Activated naive CD4-positive, alpha-beta T cell treated with anti-CD3 and anti-CD28 coated beads, Interleukin-2, amount 50 U/mL, for 16 hours (primary cell): ENCODE results near the gene NOSIP.

Experiments
- DNase-seq: peaks from one replicate; pipeline ENCODE4 v3.0.0-alpha.2; 2020

The NOSIP gene

DNA sequence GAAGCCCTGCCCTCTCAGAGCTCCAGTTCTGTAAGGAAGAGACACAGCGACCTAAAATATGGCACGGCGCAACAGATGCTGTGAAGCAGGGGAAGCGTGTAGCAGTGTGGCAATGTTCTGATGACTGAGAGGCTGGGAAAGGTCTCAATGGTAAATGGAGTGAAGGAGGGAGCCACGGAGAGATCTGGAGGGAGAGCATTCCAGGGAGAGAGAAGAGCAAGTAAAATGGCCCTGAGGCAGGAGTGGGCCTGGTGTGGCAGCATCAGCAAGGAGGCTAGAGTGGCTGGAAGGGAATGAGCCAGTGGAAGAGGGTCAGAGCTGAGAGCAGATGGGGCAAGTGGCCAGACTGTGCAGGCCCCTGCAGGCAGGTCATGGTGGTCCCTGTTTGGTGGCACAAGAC is 36.2 kb downstream of the NOSIP start:
- no peak for DNase-seq

DNA sequence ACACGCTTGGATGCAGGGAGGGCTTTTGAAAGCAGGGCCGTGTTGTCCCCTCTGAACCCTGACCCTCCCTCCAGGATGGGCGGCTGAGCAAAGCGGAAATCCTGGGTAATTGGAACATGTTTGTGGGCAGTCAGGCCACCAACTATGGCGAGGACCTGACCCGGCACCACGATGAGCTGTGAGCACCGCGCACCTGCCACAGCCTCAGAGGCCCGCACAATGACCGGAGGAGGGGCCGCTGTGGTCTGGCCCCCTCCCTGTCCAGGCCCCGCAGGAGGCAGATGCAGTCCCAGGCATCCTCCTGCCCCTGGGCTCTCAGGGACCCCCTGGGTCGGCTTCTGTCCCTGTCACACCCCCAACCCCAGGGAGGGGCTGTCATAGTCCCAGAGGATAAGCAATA is 37.3 kb downstream of the NOSIP start:
- no peak for DNase-seq

DNA sequence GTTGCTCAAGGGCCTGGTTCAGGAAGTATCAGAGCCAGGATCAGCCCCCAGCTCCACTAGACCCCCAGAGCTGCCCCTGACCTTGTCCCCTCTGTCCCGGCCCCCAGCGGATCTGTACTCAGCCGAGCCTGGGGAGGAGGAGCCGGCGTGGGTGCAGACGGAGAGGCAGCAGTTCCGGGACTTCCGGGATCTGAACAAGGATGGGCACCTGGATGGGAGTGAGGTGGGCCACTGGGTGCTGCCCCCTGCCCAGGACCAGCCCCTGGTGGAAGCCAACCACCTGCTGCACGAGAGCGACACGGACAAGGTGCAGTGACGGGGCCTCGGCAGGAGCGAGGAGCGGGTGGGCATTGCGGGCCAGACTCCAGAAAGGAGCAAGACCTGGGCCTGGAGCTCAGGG is 37.9 kb downstream of the NOSIP start:
- DNase-seq = no peak

DNA sequence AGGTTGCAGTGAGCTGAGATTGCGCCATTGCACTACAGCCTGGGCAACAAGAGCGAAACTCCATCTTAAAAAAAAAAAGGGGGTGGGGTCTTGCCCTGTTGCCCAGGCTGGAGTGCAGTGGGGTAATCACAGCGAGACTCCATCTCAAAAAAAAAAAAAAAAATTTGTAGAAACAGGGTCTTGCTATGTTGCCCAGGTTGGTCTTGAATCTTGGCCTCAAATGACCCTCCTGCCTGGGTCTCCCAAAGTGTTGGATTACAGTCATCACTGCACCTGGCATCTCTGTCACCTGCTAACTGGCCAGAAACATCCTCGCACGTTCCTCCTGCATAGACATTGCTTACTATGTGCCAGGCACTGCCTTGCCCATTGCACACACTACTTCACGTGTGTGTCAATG is 38.4 kb downstream of the NOSIP start:
- no peak for DNase-seq

DNA sequence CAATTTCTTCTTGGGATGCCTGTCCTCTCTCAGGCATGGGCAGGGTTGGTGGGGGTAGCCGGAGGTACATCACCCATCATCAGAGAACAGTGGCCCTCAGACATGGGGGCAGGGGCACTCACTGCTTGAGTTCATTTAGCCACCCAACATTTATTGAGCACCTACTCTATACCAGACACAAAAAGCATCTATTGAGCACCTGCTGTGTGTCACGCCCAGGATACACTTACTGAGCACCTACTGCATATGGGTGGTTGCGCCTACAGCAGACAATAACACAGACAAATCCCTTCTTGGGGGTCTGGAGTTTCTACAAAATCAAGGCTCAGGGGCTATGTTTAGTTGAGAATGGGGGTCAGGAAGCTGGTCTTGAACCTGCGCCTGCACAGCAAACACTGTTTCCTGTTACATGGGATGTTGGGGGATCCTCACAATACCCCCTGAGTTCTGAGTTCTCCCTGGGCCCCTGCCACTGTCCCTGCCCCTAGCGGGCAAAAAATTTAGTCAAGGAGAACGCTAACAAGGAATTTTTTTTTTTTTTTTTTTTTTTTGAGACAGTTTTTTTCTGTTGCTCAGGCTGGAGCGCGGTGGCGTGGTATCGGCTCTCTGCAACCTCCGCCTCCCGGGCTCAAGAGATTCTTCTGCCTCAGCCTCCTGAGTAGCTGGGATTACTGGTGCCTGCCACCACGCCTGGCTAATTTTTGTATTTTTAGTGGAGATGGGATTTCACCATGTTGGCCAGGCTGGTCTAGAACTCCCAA is 41.0 kb downstream of the NOSIP start:
- DNase-seq = no peak

DNA sequence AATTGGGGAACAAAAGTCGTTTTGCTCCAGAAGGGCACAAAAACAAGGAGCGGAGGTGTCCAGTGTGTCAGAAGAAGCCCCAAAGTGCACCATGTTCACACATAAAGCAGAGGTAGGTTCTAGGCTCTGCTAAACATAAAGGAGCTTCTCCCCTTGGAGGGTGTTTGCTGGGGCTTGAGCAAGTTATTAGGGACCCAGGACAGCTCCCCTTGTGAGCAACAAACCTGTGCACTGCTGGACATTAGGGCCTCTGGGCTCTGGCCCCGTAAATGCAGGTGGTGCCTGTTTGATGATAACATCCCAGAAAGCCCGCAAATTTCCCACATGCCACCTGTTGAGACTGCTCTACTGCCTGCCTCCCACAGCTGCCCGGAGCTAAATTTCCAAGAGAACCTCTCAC is 41.7 kb downstream of the NOSIP start:
- no peak for DNase-seq

DNA sequence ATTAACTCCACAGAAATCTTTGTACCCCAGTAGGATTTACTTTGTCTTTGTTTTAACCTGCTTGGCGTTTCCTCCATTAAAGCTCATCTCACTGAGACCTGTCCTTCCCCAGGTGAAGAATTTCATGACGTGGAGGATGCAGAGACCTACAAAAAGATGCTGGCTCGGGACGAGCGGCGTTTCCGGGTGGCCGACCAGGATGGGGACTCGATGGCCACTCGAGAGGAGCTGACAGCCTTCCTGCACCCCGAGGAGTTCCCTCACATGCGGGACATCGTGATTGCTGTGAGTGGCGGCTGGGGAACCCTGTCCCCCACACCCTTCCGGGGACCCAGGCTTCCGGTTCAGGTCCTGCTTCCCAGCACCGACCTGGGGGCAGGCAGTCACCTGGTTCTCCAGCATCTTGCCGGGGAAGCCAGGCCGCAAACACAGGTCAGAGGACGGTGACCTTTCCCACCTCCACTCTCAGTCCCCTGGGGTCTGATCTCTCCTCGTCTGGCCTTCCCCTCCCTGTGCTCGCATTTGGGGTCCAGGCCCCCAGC is 43.4 kb downstream of the NOSIP start:
- DNase-seq = no peak

DNA sequence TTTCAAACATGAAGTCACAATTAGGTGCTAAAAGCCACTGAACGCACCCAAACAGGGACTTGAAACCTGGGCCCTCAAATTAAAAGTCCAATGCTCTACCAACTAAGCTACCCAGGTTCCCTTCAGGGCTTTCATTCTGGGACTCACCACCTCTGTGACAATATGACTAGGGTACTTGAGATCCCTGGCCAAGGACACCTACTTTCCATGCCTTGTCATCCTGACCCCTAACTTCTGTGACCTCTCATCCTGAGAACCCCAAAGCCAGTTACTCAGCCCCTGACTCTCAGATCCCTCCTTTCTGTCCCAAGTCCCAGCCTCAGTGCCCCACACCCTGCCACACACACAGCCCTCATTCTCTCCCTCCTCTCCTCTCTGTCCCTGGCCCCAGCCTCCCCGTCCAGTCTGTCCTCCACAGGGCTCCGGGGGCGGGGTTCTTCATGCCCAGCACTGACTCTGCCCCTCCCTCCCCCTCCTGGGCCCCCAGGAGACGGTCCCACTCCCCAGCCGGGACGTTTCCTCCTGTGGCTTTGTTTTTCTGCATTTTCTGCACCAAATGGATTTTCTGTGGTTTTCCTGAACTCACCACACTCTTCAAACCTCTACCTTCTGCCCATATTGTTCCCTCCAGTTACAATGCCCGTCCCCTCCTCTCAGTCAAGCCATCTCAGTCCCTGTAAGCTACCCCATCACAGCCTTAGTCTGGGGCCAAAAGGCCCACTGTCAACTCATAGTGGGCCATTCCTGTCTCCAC is 45.5 kb downstream of the NOSIP start:
- DNase-seq = no peak

DNA sequence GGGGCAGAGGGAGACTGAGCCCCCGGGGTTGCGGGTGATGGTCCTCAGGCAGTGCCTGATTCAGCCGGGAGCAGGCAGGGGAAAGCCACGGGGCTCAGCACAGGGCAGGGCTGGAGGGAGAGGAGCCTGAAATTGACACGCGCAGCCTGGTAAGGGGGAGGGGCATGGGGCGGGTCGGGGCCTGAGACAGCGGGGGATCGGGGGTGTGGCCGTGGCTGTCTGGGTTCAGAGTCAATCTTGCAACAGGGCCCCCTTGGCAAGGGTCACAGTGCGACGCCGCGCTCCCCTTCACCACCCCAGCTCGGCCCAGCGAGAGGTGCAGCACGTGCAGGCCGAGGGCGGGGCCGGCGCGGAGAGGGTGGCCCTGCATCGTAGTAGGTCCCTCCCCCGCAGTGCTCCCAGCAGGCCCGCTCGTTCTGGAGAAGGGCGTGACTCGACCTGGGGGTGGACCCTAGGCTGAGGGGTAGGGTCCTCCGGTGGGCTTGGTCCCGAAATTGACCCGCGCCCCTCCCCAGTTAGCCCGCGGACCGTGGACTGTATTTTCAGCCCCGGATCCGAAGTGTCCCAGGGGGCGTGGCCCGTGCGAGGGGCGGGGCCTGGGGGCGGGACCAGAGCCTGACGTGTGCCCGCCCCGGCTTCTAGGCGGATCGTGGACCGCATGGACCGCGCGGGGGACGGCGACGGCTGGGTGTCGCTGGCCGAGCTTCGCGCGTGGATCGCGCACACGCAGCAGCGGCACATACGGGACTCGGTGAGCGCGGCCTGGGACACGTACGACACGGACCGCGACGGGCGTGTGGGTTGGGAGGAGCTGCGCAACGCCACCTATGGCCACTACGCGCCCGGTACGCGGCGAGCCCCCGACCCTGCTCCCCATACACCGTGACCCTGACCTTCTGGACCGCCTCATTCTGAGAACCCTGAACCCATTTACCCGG is 46.5 kb downstream of the NOSIP start:
- DNase-seq = peak; percentile 87

DNA sequence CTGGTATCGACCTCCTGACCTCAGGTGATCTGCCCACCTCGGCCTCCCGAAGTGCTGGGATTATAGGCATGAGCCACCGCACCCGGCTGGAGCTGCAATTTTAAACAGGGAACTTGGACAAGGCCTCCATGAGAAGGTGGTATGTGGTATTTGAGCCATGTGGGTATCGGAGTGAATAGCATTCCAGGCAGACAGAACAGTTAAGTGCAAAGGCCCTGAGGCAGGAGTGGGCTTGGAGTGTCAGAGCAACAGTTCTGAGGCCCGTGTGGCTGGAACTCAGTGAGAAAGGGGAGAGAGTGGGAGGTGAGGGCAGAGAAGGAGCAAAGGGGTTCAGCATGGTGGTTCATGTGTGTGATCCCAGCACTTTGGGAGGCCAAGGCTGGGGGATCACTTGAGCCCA is 49.6 kb downstream of the NOSIP start:
- DNase-seq = no peak

DNA sequence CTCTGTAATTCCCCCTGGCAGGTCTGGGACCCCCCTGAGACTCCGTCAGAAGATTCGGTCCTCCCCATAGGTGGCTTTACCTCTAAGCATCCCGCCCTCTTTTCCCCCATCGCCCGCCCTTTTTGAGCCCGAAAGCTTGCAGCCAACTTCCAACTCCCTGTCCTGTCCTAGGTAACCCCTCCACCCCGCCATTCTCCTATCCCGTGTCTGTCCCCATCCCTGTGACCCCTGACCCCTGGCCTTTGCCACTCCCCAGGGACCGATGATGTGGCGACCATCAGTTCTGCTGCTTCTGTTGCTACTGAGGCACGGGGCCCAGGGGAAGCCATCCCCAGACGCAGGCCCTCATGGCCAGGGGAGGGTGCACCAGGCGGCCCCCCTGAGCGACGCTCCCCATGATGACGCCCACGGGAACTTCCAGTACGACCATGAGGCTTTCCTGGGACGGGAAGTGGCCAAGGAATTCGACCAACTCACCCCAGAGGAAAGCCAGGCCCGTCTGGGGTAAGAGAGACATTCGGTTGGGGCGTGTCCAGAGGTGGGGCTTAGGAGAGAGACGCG is 52.1 kb downstream of the NOSIP start:
- DNase-seq = no peak

DNA sequence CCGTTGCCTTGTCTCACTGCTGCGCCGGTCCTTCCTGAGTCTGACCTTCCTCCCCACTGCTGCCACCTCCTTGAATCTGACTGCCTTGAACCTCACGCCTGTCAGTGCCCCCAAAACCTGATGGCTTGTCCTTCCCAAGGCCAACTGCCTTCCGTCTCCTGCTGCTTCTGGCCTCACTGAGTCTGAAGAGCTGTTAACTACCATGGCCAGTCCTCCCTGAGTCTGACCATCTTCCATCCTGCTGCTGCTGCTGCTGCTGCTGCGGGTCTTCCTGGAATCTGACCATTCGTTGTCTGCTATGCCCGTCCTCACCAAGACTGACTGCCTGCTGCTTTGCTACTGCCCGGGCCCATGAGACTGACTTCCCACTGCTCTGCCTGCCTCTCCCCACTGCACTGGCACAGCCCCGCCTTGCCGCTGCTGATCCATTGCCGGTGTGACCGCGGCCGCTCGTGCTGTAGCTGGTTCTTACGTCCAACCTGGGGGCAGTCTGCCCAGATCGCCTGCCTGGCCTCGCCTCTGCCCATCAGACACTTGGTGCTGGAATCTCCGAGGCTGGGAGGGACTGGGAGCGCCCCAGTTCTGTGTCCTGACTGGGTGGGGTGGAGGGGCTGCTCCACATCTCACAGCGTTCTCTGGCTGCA is 55.4 kb downstream of the NOSIP start:
- no peak for DNase-seq

DNA sequence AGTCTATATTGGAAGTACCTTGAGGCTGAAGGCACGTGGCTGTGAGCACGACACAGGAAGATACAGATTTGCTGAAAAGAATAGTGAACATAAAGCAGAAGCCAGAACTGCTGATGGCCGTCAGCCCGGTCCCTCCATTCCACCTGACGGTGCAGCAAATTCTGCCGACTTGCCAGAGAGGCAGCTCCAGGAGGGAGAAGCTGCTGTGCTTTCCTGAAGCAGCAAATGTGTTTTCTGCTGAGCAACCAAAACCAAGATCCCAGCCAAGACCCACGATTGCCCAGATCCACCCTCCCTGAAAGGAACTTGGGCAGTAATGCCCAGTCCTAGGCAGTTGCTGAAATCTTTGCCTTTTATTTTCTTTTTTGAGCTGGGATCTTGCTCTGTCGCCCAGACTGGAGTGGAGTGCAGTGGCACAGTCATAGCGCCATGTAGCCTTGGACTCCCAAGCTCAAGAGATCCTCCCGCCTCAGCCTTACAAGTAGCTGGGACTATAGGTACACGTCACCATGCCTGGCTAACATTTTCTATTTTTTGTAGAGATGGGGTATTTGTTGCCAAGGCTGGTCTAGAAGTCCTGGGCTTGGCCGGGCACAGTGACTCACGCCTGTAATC is 59.5 kb downstream of the NOSIP start:
- DNase-seq = no peak

DNA sequence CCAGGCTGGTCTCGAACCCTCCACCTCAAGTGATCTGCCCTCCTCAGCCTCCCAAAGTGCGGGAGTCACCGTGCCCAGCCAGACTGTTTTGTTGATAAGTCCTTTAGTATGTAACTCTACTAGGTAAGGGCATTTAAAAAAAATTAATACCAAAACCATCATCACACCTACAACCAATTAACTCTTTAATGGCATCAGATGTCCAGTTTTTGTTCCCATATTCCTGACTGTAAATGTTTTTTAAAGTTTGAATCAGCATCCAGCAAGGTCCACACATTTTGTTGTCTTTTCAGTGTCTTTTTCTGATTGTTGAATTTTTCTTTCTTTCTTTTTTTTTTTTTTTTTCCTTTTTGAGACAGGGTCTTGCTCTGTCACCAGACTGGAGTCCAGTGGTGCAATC is 62.3 kb downstream of the NOSIP start:
- no peak for DNase-seq

DNA sequence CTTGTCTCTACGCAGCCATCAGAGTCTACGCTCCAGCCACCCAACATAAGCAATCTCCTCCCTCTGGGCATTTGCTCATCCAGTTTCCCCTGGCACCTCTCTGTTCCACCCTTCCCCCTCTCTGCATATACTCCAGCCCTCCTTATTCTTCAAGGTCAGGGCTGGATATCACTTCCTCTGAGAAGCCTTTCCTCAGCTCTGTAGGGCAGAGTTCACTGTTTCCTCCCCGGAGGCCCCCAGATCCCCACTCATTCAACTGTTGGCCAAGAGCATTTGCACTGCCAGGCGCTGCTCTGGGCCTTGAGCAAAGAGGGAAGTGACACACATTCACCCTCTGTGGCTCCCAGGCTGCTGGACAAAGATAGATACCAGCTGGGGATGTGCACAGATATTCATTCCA is 64.6 kb downstream of the NOSIP start:
- no peak for DNase-seq

DNA sequence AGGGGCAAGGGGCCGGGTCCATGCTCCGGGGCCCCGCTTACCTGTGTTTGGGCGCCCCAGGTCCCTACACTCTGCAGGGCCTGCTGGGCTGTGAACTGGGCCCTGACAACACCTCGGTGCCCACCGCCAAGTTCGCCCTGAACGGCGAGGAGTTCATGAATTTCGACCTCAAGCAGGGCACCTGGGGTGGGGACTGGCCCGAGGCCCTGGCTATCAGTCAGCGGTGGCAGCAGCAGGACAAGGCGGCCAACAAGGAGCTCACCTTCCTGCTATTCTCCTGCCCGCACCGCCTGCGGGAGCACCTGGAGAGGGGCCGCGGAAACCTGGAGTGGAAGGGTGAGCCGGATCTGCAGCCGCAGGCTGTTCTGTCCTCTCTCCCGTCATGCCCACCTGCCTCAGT is 66.2 kb downstream of the NOSIP start:
- DNase-seq = no peak

DNA sequence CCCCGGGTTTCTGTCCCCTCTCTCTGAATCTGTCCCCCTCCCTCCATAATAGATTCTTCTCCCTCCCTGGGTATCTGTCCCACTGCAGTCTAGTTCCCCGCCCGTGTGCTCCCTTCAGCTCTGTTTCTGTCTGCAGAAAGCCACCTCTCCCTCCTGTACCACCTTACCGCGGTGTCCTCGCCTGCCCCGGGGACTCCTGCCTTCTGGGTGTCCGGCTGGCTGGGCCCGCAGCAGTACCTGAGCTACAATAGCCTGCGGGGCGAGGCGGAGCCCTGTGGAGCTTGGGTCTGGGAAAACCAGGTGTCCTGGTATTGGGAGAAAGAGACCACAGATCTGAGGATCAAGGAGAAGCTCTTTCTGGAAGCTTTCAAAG is 66.6 kb downstream of the NOSIP start:
- no peak for DNase-seq

DNA sequence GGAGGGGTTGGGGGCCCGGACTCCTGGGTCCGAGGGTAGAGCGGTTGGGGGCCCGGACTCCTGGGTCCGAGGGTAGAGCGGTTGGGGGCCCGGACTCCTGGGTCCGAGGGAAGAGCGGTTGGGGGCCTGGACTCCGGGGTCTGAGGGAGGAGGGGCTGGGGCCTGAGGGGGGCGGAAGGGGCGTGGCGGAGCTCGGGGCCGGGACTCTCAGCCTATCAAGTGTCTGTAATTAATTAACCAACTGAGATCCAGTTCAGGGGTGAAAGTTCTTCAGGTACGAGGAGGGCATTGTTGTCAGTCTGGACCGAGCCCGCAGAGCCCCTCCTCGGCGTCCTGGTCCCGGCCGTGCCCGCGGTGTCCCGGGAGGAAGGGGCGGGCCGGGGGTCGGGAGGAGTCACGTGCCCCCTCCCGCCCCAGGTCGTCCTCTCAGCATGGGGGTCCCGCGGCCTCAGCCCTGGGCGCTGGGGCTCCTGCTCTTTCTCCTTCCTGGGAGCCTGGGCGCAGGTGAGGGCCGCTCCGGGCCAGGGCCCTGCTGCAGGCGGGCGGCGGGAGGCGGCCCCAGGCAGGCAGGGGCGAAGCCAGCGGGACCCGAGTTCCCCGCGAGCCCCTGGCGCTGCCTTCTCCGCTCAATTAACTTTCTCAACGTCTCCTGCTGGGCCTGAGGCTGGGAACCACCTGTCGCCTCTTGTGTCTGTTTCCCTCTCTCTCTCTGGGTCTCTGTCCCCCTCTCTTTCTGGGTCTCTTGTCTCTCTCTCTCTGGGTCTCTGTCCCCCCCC is 67.2 kb downstream of the NOSIP start:
- peak; percentile 43 for DNase-seq

DNA sequence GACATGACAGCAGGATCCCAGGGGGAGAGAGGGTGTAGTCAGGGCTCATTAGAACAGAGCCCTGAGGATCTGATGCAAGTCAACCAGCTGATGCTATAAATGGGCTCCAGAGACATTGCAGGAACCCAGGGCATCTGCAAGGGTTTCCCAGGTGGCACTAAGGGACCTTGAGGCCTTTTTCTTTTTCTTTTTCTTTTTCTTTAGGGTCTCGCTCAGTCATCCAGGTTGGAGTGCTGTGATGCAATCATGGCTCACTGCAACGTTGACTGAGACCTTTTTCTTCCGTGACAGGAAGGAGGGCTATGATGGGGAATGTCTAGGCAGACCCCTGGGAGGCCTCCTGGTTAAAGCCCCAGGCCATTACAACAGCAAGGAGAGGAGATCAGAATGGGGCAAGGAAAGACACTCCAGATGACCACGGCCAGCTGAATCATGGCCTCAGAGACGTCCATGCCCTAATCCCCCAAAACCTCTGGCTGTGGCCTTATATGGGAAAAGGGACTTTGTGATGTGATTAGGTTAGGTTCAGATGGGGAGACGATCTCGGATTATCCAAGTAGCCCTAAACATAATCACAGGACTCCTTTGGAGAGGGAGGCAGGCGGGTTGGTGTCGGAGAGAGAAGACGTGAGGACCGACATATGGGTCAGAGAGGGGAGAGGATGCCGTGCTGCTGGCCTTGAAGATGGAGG is 72.4 kb downstream of the NOSIP start:
- no peak for DNase-seq

DNA sequence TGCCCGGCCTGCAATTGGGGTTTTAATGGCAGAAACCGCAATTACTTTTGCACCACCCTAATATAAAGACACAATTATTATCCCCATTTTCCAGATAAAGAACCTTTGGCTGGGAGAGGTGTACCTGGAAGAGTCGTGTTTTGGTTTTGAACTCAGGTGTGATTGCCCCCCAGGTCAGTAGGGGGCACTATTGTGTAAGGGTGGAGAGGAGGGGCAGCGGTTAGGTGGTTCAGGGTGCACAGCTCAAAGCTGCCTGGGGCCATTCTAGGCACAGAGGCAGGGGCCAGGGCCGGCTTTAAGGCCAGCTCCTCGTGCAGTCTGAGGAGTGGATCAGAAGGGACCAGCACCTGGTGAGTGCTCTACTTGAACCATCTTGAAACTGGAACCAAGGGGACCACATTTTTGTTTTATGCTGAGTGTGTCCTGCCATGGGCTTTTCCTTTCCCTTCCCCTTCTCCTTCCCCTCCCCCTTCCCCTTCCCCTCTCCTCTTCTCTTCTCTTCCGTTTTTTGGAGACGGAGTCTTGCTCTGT is 73.7 kb downstream of the NOSIP start:
- peak; percentile 74 for DNase-seq
